Heart right ventricle (tissue), 16 donors: Measurements from ENCODE around the gene TAS2R41. TPM values are rescaled to one million over a fixed set of nuclear protein-coding genes. Genes with fewer than 3 reads are reported as not detected.

ENCODE experiments used
- ATAC-seq, 8 donors: fragments of 200-7000 bp; cut with Tn5 transposase; one replicate each; pipeline ENCODE4 v1.9.1; 2020; ENCODE audit warnings: mild to moderate bottlenecking in 8 of 8, moderate library complexity in 8 of 8, moderate number of reproducible peaks in 1 of 8
- DNase-seq, 2 donors: peaks; one replicate each; pipeline ENCODE4 v3.0.0-alpha.2; 2020
- H3K27ac ChIP-seq, 10 donors: fragments of 200-600 bp; sonication (generic) in 2 of 10; one replicate each; pipeline versions ENCODE4 v1.5.0 to v1.8.0; 2020 to 2022; ENCODE audit warnings: mild to moderate bottlenecking in 3 of 10
- H3K27me3 ChIP-seq, 7 donors: fragments of 200-600 bp; one replicate each; pipeline ENCODE4 v1.8.0; 2021 to 2022; ENCODE audit warnings: mild to moderate bottlenecking in 2 of 7
- H3K36me3 ChIP-seq, 9 donors: fragments of 200-600 bp; sonication (generic) in 1 of 9; one replicate each; pipeline versions ENCODE4 v1.5.0 to v1.8.0; 2020 to 2022; ENCODE audit warnings: mild to moderate bottlenecking in 2 of 9
- H3K4me1 ChIP-seq, 9 donors: fragments of 200-600 bp; sonication (generic) in 1 of 9; one replicate each; pipeline versions ENCODE4 v1.5.0 to v1.8.0; 2020 to 2022; ENCODE audit warnings: mild to moderate bottlenecking in 4 of 9
- H3K4me3 ChIP-seq, 10 donors: fragments of 200-600 bp; sonication (generic) in 2 of 10; one replicate each; pipeline versions ENCODE4 v1.5.0 to v1.8.0; 2020 to 2022; ENCODE audit warnings: mild to moderate bottlenecking in 7 of 10, moderate library complexity in 2 of 10
- H3K9me3 ChIP-seq, 11 donors: fragments of 200-600 bp in 10 of 11; sonication (generic) in 2 of 11; one replicate each; pipeline versions ENCODE4 v1.5.0 to v1.8.0; 2013 to 2022; ENCODE audit warnings: mild to moderate bottlenecking in 2 of 11, control low read depth in 1 of 11, moderate library complexity in 1 of 11
- WGBS, 2 donors: extraction: QIAGEN DNeasy Blood & Tissue Kit; methylation state at CpG; one replicate each; pipeline ENCODE4 v1.1.7; 2013; ENCODE audit warnings: inconsistent platforms in 1 of 2; 5-methylcytosine and 5-hydroxymethylcytosine counted together
- intact Hi-C, 10 donors: fragments of 100-400 bp; cut with DNase I; formaldehyde crosslinking; loops; one replicate each; pipeline versions ENCODE4 v1.11.1 to v1.14.2; 2022
- polyA plus RNA-seq, 2 donors: library from polyadenylated mRNA; stranded (reverse); fragments of 200-250 nt; gene quantifications; one replicate each; pipeline ENCODE4 v1.2.3, GENCODE V29; 2013
- total RNA-seq, 10 donors: library from RNA; stranded (reverse); fragmentation: NEBNext Ultra II Directional in 3 of 10; extraction: Animal tissue kit (Norgen Biotek cat#: 25700) in 3 of 10; gene quantifications; one replicate each; pipeline versions ENCODE4 v1.2.1 to v1.2.4, GENCODE V29; 2021 to 2023
- TF ChIP-seq, protein P1 (sequence below), 9 donors: fragments of 200-600 bp; sonication (generic) in 2 of 9; IDR thresholded peaks; one replicate each; pipeline versions ENCODE4 v1.5.0 to v1.8.0; 2021 to 2022; ENCODE audit warnings: antibody characterized with exemption in 9 of 9, mild to moderate bottlenecking in 5 of 9, moderate library complexity in 1 of 9
- donor health status: Arrhythmogenic right ventricular cardiomyopathy.
- donor health status: ischemic (EF 13 %, LVEDD 7.1; RV severe dilation, severe dysfunction).
- donor health status: healthy with polysubstance abuse.
- donor health status: DM: no; HTN: yes; CAD: no.
- donor health status: DM: no; HTN: no; CAD: no.
- donor health status: ischemic (EF 25% LVEDD 6.9; RV normal size, moderate dysfunction).
- donor health status: ischemic (EF 25% LVEDD 5.7; RV mildly dilated, moderate dysfunction).
- donor health status: healthy.
- donor health status: DM: yes; HTN: yes; CAD: no.
- donor health status: Ischemic cardiomyopathy.
- donor health status: ischemic (EF 35%, LVEDD 5.7; RV mildly dilated, moderate dysfunction).
- donor health status: nonischemic (EF 11% LVEDD 7.7; RV severe dilation, severe dysfunction).
- donor health status: DM: yes; HTN: yes; CAD: no.
- donor health status: PGD.
- donor health status: ischemic (EF 29% LVEDD 5.4; RV normal size, mild dysfunction).
- donor health status: nonischemic (EF 23%, LVEDD 6.1; RV moderate dilation, normal function).

TAS2R41 gene
- total and polyA plus RNA-seq, 12 donors = 0.40 TPM; not detected in 11

DNA sequence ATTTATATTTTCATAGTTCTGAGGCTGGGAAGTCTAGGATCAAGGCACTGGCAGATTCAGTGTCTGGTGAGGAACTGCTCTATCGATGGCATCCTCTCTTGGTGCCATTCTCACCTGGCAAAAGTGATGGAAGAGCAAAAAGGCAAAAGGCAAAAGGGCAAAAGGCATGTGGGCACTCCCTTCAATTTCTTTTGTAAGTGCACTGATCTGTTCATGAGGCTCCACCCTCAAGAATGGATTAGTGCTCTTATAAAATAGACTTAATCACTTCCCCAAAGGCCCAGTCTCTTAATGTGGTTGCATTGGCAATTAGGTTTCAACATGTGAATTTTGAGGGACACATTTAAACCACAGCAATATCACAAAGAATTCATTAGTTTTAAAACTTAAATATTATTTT is 18.3 kb upstream of the TAS2R41 start:
- Histone ChIP-seq H3K4me1 (peaks cover 0 to 10% (median 0%) of the 10 kb centered on the region in 9 donors), H3K27me3 (no peaks in the 10 kb centered on the region), H3K4me3 (no peak overlapping the region), H3K9me3 (peaks cover 0 to 16% (median 0%) of the 10 kb centered on the region in 11 donors), H3K27ac (no peak overlapping the region), H3K36me3 (no peaks in the 10 kb centered on the region)
- intact Hi-C loops = no loop called here
- ATAC-seq (no peak), DNase-seq (no peak)
- TF ChIP-seq, protein P1, sequence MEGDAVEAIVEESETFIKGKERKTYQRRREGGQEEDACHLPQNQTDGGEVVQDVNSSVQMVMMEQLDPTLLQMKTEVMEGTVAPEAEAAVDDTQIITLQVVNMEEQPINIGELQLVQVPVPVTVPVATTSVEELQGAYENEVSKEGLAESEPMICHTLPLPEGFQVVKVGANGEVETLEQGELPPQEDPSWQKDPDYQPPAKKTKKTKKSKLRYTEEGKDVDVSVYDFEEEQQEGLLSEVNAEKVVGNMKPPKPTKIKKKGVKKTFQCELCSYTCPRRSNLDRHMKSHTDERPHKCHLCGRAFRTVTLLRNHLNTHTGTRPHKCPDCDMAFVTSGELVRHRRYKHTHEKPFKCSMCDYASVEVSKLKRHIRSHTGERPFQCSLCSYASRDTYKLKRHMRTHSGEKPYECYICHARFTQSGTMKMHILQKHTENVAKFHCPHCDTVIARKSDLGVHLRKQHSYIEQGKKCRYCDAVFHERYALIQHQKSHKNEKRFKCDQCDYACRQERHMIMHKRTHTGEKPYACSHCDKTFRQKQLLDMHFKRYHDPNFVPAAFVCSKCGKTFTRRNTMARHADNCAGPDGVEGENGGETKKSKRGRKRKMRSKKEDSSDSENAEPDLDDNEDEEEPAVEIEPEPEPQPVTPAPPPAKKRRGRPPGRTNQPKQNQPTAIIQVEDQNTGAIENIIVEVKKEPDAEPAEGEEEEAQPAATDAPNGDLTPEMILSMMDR (IDR thresholded peaks at IDR 0.05) = no peak
- WGBS, 2 donors = 87 to 88% methylated on average over 1 of the region's 1 CpG

DNA sequence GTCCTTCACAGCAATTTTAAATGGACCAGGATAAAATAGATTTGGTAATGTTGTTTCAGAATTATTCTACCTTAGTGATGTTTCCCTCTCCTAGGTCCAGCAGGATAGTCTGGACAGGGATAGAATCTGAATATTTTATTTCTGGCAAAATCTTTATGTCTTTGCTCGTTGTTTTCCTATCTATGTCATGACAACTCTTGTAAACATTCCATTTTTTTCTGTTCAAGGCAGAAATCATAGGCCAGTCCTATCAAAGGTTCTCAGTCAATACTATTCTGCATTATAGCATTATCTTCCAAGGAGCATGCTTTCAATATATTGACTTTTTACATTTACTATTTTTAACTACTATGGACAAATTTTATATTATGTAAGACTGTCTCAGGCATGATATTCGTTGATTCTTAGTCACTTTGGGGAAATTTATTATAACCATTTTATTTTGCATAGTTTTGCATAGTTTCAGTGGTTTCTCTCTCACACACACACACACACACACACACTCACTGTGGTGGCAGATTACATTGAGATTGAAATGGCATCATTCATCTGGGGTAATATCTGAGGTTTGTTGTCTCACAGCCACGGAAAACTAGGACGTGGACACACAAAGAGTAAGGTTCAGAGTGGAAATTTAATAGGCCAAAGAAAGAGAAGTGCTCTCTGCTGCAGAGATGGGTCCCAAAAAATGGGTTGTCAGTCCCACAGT is 17.2 kb upstream of the TAS2R41 start:
- Histone ChIP-seq H3K36me3 (no peaks in the 10 kb centered on the region), H3K27ac (no peak overlapping the region), H3K9me3 (peaks cover 0 to 16% (median 0%) of the 10 kb centered on the region in 11 donors), H3K4me1 (peaks cover 0 to 10% (median 0%) of the 10 kb centered on the region in 9 donors), H3K27me3 (no peaks in the 10 kb centered on the region), H3K4me3 (no peak overlapping the region)
- 68 to 70% methylated on average over 4 of the region's 4 CpGs for WGBS, 2 donors
- no peak for ATAC-seq
- intact Hi-C loops = no loop called here
- TF ChIP-seq, protein P1 (IDR thresholded peaks at IDR 0.05) = no peak
- DNase-seq = no peak

DNA sequence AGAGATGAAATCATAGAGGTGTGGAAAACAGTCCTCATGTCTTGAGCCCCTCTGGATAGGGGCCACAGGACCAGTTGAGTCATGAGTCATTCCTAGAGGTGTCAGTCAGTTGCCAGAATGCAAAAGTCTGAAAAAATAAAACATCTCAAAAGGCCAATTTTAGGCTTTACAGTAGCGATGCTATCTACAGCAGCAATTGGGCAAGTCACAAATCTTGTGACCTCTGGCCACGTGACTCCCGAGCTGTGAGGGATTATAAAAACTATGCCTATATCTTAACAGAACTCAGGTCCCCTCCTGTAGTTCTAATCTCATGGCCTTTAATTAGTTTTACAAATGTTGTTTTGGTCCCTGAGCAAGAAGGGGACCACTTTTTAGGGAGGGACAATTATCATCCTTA is 15.6 kb upstream of the TAS2R41 start:
- Histone ChIP-seq H3K9me3 (peaks cover 0 to 16% (median 0%) of the 10 kb centered on the region in 11 donors), H3K27me3 (no peaks in the 10 kb centered on the region), H3K4me1 (peaks cover 0 to 10% (median 0%) of the 10 kb centered on the region in 9 donors), H3K36me3 (no peaks in the 10 kb centered on the region), H3K27ac (peak overlapping the region in 1 of 10 donors; percentile 22), H3K4me3 (no peak overlapping the region)
- WGBS, 2 donors = 81 to 89% methylated on average over 3 of the region's 3 CpGs
- DNase-seq = no peak
- TF ChIP-seq, protein P1 (IDR thresholded peaks at IDR 0.05) = no peak
- ATAC-seq = no peak
- intact Hi-C loops = no loop called here

DNA sequence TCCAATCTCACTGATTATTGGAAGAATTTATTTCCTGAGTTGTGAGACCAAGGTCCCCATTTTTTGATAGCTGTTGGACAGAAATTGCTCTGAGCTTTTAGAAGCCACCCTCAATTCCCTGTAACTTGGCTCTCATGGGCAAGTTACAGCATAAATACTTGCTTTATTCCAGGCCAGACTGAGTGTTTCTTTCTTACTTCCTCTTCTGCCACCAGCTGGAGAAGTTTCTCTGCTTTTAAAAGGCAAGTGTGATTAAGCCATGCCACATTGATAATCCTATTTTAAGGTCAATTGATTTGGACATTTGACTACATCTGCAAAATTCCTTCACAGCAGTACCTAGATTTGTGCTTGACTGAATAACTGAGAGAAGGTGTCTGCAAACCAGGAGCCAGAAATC is 14.1 kb upstream of the TAS2R41 start:
- Histone ChIP-seq H3K27me3 (no peaks in the 10 kb centered on the region), H3K27ac (no peak overlapping the region), H3K36me3 (no peaks in the 10 kb centered on the region), H3K9me3 (peaks cover 0 to 16% (median 0%) of the 10 kb centered on the region in 11 donors), H3K4me3 (no peak overlapping the region), H3K4me1 (peaks cover 0 to 7% (median 0%) of the 10 kb centered on the region in 9 donors)
- no peak for ATAC-seq
- TF ChIP-seq, protein P1 (IDR thresholded peaks at IDR 0.05) = no peak
- no peak for DNase-seq
- intact Hi-C loops = no loop called here
